GM19023 (cell line): ENCODE measurements around the gene SNAI3.

ENCODE experiments used
- ATAC-seq: cut with Tn5 transposase; IDR thresholded peaks from one replicate; pipeline ENCODE4 v1.9.1; 2021; ENCODE audit warnings: mild to moderate bottlenecking, moderate library complexity; ENCODE audit not compliant: unreplicated experiment

The SNAI3 gene

GRCh38 chr16:88705801-88706228 lies 19.5 kb upstream of the SNAI3 start:
- ATAC-seq, result peak; percentile 14

DNA sequence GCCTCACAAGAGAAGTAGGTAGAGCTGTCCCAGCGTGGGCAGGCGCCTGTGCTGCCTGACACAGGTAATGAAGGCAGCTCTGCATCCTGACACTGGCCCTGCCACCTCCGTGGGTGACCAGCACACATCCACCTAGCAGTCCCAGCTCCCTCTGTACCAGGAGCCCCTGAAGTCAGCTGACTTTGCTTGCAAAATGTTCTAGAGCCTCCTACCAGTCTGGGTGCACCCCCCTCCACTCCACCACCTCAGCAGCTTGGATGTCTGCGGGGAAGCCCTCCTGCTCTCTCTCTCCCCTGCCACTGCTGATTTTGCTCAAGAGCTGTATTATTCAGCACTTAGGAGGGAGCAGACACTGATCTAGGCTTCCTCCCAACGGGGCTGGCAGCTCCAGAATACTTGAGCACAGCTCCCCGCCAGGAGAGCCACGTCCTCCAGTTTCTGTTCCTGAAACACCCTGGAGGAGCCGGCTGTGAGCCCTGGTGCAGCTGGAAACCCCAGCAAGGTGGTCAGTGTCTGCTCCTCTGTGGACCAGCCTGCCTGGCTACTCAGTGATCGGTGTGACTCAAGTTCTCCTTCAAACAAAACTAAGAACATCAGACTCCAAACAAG lies 18.9 kb upstream of the SNAI3 start:
- ATAC-seq, result no peak

- ATAC-seq, result no peak
Measured at GRCh38 chr16:88703486-88704309, 17.4 kb upstream of the SNAI3 start.

DNA sequence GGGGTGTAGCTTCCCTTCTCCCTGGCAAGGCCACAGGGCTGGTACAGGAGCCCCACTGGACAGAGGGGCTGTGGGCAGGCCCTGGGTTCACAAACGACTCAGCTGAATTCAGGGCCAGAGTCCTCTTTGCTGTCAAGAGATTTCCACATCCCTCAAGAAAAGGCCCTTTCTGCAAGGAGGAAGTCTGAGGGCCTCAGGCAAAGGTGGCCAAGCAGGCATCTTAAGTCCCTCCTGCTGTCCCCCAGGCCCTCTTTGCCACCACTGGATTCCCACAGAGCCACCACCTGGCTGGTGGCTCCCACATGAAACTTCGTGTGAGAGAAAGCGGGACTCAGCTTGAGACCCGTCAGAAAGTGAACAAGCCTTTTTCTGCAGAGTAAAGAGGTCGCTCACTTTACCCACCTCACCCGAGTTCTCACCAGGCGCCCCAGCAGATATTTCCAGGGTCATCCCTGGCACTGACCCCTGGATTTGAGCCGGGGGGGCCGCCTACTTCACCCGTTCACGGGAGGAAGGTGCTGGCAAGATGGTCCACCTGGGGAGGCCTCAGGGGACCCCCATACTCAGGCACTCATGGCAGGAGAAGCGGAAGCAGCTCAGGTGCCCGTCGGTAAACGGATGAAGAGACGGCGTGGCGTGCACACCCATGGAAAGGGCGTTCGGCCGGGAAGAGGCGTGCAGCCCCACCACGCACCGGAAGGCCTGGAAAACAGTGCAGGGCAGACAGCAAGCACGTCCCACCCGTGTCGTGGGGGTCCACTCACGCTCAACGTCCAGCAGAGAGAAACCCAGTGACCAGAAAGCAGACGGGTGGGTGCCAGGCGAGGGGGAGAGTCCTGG lies 16.3 kb upstream of the SNAI3 start:
- no peak for ATAC-seq

- no peak for ATAC-seq
Measured at GRCh38 chr16:88701581-88702370, 15.5 kb upstream of the SNAI3 start.

DNA sequence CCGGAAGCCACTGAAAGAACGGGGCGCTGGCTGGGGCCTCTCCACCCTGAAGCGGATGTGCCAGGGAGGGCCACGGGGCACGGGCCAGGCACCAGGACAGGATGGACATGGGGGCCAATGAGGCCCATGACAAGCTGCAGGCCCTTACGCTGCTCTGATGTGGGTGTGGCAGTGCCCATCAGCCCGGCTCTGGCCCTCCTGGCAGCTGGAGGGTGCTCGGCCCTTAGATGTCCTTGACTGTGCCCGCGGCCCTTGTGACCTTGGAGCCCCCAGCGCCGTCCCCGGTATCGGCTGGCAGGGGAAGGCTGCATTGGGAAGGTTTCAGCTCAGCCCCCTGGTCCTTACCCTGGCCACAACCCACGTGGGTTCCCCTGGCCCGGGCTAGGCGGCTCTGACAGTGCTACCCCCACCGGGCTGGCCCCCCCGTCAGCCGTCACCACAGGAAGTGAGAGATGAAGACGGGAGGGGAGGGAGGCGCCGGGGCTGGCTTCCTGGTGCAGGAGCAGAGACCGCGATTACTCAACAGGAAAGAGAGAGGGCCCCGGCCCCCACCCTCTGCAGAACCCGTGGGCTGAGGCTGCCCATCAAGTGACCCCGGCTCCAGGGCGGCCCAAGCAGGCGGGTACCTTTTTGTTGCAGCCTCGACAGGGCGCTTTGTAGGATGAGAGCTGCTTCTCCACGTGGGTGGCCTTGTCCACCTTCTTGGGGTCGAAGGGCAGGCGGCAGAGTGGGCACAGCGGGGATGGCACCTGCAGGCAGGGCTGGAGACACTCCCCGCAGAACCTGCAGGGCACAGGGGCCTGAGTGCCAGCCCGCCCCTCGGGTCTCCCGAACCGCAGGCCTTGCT lies 14.6 kb upstream of the SNAI3 start:
- peak; percentile 70 for ATAC-seq

- no peak for ATAC-seq
Measured at GRCh38 chr16:88700322-88700635, 14.0 kb upstream of the SNAI3 start.

GRCh38 chr16:88699180-88699579 lies 12.9 kb upstream of the SNAI3 start:
- ATAC-seq, result no peak

DNA sequence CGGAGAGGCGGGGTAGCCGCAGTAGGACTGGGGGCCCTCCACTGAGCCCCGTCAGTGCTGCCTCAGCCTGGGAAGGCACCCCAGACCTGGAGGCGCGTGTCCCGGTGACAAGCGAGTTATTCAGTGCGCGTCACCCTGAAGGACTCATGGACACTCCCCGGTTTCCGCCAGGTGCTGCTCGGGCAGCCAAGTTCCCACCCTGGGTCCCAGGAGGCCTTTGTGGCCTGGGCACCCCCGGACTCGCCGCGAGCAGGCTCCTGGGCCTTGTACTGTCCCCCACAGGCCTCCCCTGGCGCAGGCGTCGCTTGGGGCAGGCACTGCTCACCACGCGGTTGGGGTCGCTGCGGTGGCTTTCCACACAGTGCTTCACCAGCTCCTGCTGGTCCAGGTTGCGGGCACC lies 12.3 kb upstream of the SNAI3 start:
- no peak for ATAC-seq

- no peak for ATAC-seq
Measured at GRCh38 chr16:88697831-88698615, 11.7 kb upstream of the SNAI3 start.

GRCh38 chr16:88697116-88697830 lies 11.0 kb upstream of the SNAI3 start:
- ATAC-seq, result no peak

GRCh38 chr16:88696441-88696840 lies 10.1 kb upstream of the SNAI3 start:
- ATAC-seq, result no peak

DNA sequence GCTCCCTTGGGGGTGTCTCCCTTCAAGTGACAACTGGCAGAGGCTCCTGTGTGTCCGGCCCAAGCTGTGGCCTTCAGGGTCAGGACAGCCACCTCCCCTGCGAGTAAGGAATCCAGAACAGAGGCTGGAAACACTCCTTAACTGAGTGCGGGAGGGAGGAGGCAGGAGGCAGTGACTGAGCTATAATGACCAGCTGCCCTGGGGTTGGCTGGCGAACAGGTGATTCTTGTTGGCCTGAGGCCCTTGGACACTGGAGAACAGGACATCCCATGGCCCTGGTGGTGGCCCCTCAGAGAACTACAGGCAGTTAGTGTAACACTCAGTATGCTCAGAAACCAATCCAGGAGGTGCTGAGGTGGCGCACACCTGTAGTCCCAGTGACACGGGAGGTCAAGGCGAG lies 9.4 kb upstream of the SNAI3 start:
- no peak for ATAC-seq

GRCh38 chr16:88695218-88695617 lies 8.9 kb upstream of the SNAI3 start:
- no peak for ATAC-seq

GRCh38 chr16:88694221-88695087 lies 8.1 kb upstream of the SNAI3 start:
- ATAC-seq, result no peak

GRCh38 chr16:88693420-88694177 lies 7.3 kb upstream of the SNAI3 start:
- ATAC-seq, result no peak

DNA sequence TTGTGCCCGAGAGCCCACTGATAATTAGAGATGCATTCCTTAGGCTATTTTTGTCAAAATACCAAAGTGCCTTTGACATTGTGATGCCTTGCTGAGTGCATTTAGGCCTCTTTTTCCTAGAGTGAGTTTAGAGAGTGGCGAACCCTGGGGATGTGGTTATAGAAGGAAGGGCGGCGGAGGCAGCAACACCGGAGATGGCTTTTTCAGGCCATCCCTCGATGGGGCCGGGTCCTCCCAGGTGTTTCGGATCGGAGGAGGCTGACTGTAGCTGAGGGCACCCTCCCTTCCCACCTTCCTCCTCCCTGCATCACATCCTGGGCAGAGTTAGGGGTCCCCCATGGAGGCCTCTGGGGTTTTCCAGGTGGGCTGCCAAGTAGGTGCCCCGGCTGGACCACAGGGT lies 6.6 kb upstream of the SNAI3 start:
- ATAC-seq, result no peak
